HepG2 (cell line): Measurements from ENCODE around the gene CHCHD6. TPM values are rescaled to one million over a fixed set of nuclear protein-coding genes. Genes with fewer than 3 reads are reported as not detected.

Experiments used
- ATAC-seq: fragments of 200-7000 bp; cut with Tn5 transposase; 3 replicates; pipeline ENCODE4 v1.9.1; 2020; ENCODE audit warnings: mild to moderate bottlenecking, moderate library complexity
- BruUV-seq: library from RNA; stranded (reverse); fragments of 400-500 nt; replicated peaks from 2 replicates; lab custom pipeline; 2021; lab: Mats Ljungman, UMichigan
- CTCF ChIA-PET: fragments of 300-600 bp; formaldehyde crosslinking; extraction: SDS; loops from one replicate; lab custom pipeline; 2021; ENCODE audit warnings: low total read pairs, inconsistent platforms, low intra/inter-chr PET ratio; lab: Yijun Ruan, JAX
- POLR2A ChIA-PET: fragments of 350-600 bp; sonication (Branson Sonifier 250); formaldehyde crosslinking; loops from one replicate; lab custom pipeline; 2020; ENCODE audit warnings: antibody characterized with exemption, inconsistent platforms; lab: Yijun Ruan, JAX
- DNase-seq: peaks from one replicate; pipeline ENCODE4 v3.0.0-alpha.2; 2015; ENCODE audit warnings: low spot score
- FAIRE-seq: peaks from 3 replicates; lab custom pipeline; 2011; peaks lifted over from hg19 to GRCh38; lab: Jason Lieb, UNC
- H2AFZ ChIP-seq: one replicate; pipeline ENCODE4 v1.6.1; 2011; ENCODE audit warnings: low read length, inconsistent platforms
- H3K27ac ChIP-seq: fragments of 300-600 bp; 3 replicates; pipeline ENCODE4 v1.8.0; 2011; ENCODE audit warnings: mixed run types, mild to moderate bottlenecking, mixed read lengths, low read length, inconsistent platforms; ENCODE audit not compliant: insufficient read depth; ENCODE audit errors: extremely low read length
- H3K27me3 ChIP-seq, 2 experiments: fragments of 200-600 bp in 1 of 2; 2 replicates in 1 of 2; 3 replicates in 1 of 2; pipeline versions ENCODE4 v1.6.0 to v1.8.0; 2011; ENCODE audit warnings: low read length in 2 of 2, mild to moderate bottlenecking in 2 of 2, moderate library complexity in 2 of 2, inconsistent platforms in 1 of 2; ENCODE audit not compliant: insufficient read depth in 2 of 2, control insufficient read depth in 1 of 2
- H3K36me3 ChIP-seq, 2 experiments: fragments of 200-600 bp in 1 of 2; replicated peaks in 1 of 2; 2 replicates in 1 of 2; 3 replicates in 1 of 2; pipeline versions ENCODE4 v1.5.1 to v1.8.0; 2011; ENCODE audit warnings: low read length in 2 of 2, inconsistent platforms in 1 of 2; ENCODE audit not compliant: insufficient read depth in 2 of 2, control insufficient read depth in 1 of 2
- H3K4me1 ChIP-seq: 2 replicates; pipeline ENCODE4 v1.5.1; 2012; ENCODE audit warnings: low read length, inconsistent platforms; ENCODE audit not compliant: insufficient read depth
- H3K4me2 ChIP-seq: 2 replicates; pipeline ENCODE4 v1.6.0; 2011; ENCODE audit warnings: low read depth, low read length, inconsistent platforms
- H3K4me3 ChIP-seq, 3 experiments: fragments of 200-600 bp in 1 of 3; sonication (generic), shearing (Covaris generic) in 1 of 3; replicated peaks in 1 of 3; 2 replicates each; pipeline ENCODE4 v1.5.1; 2011 to 2016; ENCODE audit warnings: low read length in 3 of 3, inconsistent platforms in 2 of 3, low read depth in 2 of 3, mild to moderate bottlenecking in 2 of 3, control low read depth in 1 of 3, mixed read lengths in 1 of 3; ENCODE audit not compliant: insufficient read depth in 1 of 3
- H3K79me2 ChIP-seq: one replicate; pipeline ENCODE4 v1.6.1; 2011; ENCODE audit warnings: low read length, inconsistent platforms; ENCODE audit not compliant: insufficient read depth
- H3K9ac ChIP-seq: 2 replicates; pipeline ENCODE4 v1.6.0; 2011; ENCODE audit warnings: mild to moderate bottlenecking, low read depth, low read length, inconsistent platforms; ENCODE audit not compliant: insufficient read depth
- H3K9me3 ChIP-seq: 2 replicates; pipeline ENCODE4 v1.5.1; 2012; ENCODE audit warnings: mild to moderate bottlenecking, low read length
- H4K20me1 ChIP-seq: 2 replicates; pipeline ENCODE4 v1.6.0; 2011; ENCODE audit warnings: inconsistent platforms, mild to moderate bottlenecking, low read length, moderate library complexity; ENCODE audit not compliant: insufficient read depth
- AFF4 ChIP-seq: sonication (generic); formaldehyde crosslinking; IDR thresholded peaks from 2 replicates; pipeline ENCODE4 v1.4.0; 2020; ENCODE audit warnings: missing genetic modification reagents
- ATAD3A ChIP-seq: sonication (generic); formaldehyde crosslinking; IDR thresholded peaks from 2 replicates; pipeline ENCODE4 v1.4.0; 2020; ENCODE audit warnings: missing genetic modification reagents
- GZF1 ChIP-seq: sonication (generic); formaldehyde crosslinking; IDR thresholded peaks from 2 replicates; pipeline ENCODE4 v1.5.1; 2020; ENCODE audit warnings: mild to moderate bottlenecking, missing genetic modification reagents
- MEIS2 ChIP-seq: sonication (generic); formaldehyde crosslinking; IDR thresholded peaks from 2 replicates; pipeline ENCODE4 v1.9.0; 2021; ENCODE audit warnings: mild to moderate bottlenecking, missing genetic modification reagents
- NRL ChIP-seq: sonication (generic); formaldehyde crosslinking; IDR thresholded peaks from 2 replicates; pipeline ENCODE4 v1.5.0; 2020; ENCODE audit warnings: missing genetic modification reagents, mild to moderate bottlenecking, moderate library complexity, borderline replicate concordance
- PHB2 ChIP-seq: fragments of 450-650 bp; IDR thresholded peaks from 2 replicates; pipeline ENCODE4 v1.6.1; 2018; ENCODE audit not compliant: partially characterized antibody
- PLRG1 ChIP-seq: fragments of 450-650 bp; conservative IDR thresholded peaks from 2 replicates; pipeline ENCODE4 v1.6.1; 2016
- SALL2 ChIP-seq: sonication (generic); formaldehyde crosslinking; IDR thresholded peaks from 2 replicates; pipeline ENCODE4 v1.8.1; 2023; ENCODE audit warnings: mild to moderate bottlenecking, missing genetic modification reagents, inconsistent platforms
- ZBTB44 ChIP-seq: sonication (generic); formaldehyde crosslinking; IDR thresholded peaks from 2 replicates; pipeline ENCODE4 v1.4.0; 2020; ENCODE audit warnings: missing genetic modification reagents
- ZBTB7A ChIP-seq: sonication (generic); formaldehyde crosslinking; IDR thresholded peaks from 2 replicates; pipeline ENCODE4 v1.8.0; 2022; ENCODE audit warnings: mild to moderate bottlenecking, missing genetic modification reagents
- ZNF234 ChIP-seq: sonication (generic); formaldehyde crosslinking; conservative IDR thresholded peaks from 2 replicates; pipeline ENCODE4 v1.5.1; 2020; ENCODE audit warnings: mild to moderate bottlenecking, missing genetic modification reagents
- ZNF282 ChIP-seq: fragments of 450-650 bp; IDR thresholded peaks from 2 replicates; pipeline ENCODE4 v1.6.1; 2018; ENCODE audit not compliant: partially characterized antibody
- ZNF556 ChIP-seq: sonication (generic); formaldehyde crosslinking; IDR thresholded peaks from 2 replicates; pipeline ENCODE4 v1.4.0; 2020; ENCODE audit warnings: mild to moderate bottlenecking, missing genetic modification reagents, borderline replicate concordance
- ZNF576 ChIP-seq: sonication (generic); formaldehyde crosslinking; IDR thresholded peaks from 2 replicates; pipeline ENCODE4 v1.4.0; 2020; ENCODE audit warnings: mild to moderate bottlenecking, missing genetic modification reagents
- ZNF781 ChIP-seq: sonication (generic); formaldehyde crosslinking; IDR thresholded peaks from 2 replicates; pipeline ENCODE4 v1.5.1; 2020; ENCODE audit warnings: borderline replicate concordance, mild to moderate bottlenecking, missing genetic modification reagents; ENCODE audit errors: not compliant biosample characterization
- WGBS: methylation state at CpG from one replicate; pipeline ENCODE4 v1.1.6; 2017; ENCODE audit warnings: low lambda C conversion rate; 5-methylcytosine and 5-hydroxymethylcytosine counted together
- in situ Hi-C: cut with HindIII; loops from 2 replicates; pipeline ENCODE4 v1.10.0; 2017; ENCODE audit warnings: low pct_unique_long_range_greater_than_20kb; ENCODE audit not compliant: extremely low pct_ligation_motif_present
- intact Hi-C: fragments of 100-400 bp; cut with micrococcal nuclease; formaldehyde crosslinking; loops from one replicate; pipeline ENCODE4 v1.10.0; 2022; ENCODE audit not compliant: unreplicated experiment
- polyA plus RNA-seq, 8 experiments: library from polyadenylated mRNA; depleted of rRNA in 3 of 8; stranded (reverse) in 7 of 8; unstranded in 1 of 8; fragments of >200 nt; fragmentation: Illumina TruSeq in 4 of 8; extraction: Trizol in 4 of 8; gene quantifications; 2 replicates each; pipeline versions ENCODE4 v1.2.1 to v1.2.3, GENCODE V29; 2011 to 2016; ENCODE audit warnings: low read depth in 4 of 8, missing spikeins in 1 of 8, mixed read lengths in 1 of 8; ENCODE audit not compliant: insufficient read depth in 1 of 8
- total RNA-seq, 5 experiments: library from RNA; depleted of rRNA; stranded (reverse); fragments of >200 nt; fragmentation: Illumina TruSeq; extraction: Trizol; gene quantifications; 2 replicates each; pipeline ENCODE4 v1.2.3, GENCODE V29; 2016; ENCODE audit warnings: low read depth in 1 of 5

Gene CHCHD6
- total and polyA plus RNA-seq, 2 of the 13 experiments (the other 11 are each of a cell fraction or from before 2014, with no cell fraction given), result 20.3 to 20.8 TPM

GRCh38 chr3:126855374-126855773 is 151.3 kb downstream of the CHCHD6 start:
- CTCF ChIA-PET, result no interaction called here

GRCh38 chr3:126857928-126858327 is 153.9 kb downstream of the CHCHD6 start:
- 90% methylated on average over 6 of the region's 6 CpGs for WGBS
- intact Hi-C loops (no loop called here), in situ Hi-C loops (no loop called here)
- Histone ChIP-seq H2AFZ (no peak overlapping the region), H3K4me1 (peaks cover 5% of the 10 kb centered on the region), H3K9ac (no peak overlapping the region), H3K27ac (no peak overlapping the region), H3K9me3 (no peaks in the 10 kb centered on the region), H3K79me2 (no peaks in the 10 kb centered on the region), H3K27me3 (no peaks in the 10 kb centered on the region), H3K4me2 (no peak overlapping the region), H3K36me3 (peaks cover 3% of the 10 kb centered on the region in 2 experiments; a peak in 1 of 5 replicates), H3K4me3 (no peak overlapping the region), H4K20me1 (no peaks in the 10 kb centered on the region)
- no TSS peak for BruUV-seq
- ATAC-seq (no peak), FAIRE-seq (no peak), DNase-seq (no peak)
- ChIA-PET POLR2A (no interaction called here), CTCF (no interaction called here)
- no peak for TF ChIP-seq ZNF576 (CRISPR knock-in tag)
- no peak for TF ChIP-seq PHB2
- no peak for TF ChIP-seq SALL2 (CRISPR knock-in tag)
- no peak for TF ChIP-seq GZF1
- TF ChIP-seq ZBTB7A (CRISPR knock-in tag), result no peak
- no peak for TF ChIP-seq AFF4 (CRISPR knock-in tag)
- no peak for TF ChIP-seq NRL (CRISPR knock-in tag)
- no peak for TF ChIP-seq ZNF781 (CRISPR knock-in tag)
- no peak for TF ChIP-seq PLRG1
- no peak for TF ChIP-seq ZNF282

More at GRCh38 chr3:126855374-126855773, 151.3 kb downstream of the CHCHD6 start:
- Histone ChIP-seq H3K36me3 (peaks cover 3% of the 10 kb centered on the region in 2 experiments; a peak in 1 of 5 replicates), H3K4me2 (no peak overlapping the region), H3K4me3 (no peak overlapping the region), H3K9ac (no peak overlapping the region), H3K4me1 (peaks cover 31% of the 10 kb centered on the region), H3K27me3 (no peaks in the 10 kb centered on the region), H3K79me2 (no peaks in the 10 kb centered on the region), H3K9me3 (no peaks in the 10 kb centered on the region), H2AFZ (no peak overlapping the region), H4K20me1 (no peaks in the 10 kb centered on the region), H3K27ac (no peak overlapping the region)
- POLR2A ChIA-PET, result no interaction called here
- in situ Hi-C loops, result no loop called here
- ATAC-seq, result no peak
- no TSS peak for BruUV-seq
- WGBS, result 100% methylated on average over 3 of the region's 4 CpGs
- TF ChIP-seq ZNF234 (CRISPR knock-in tag), result no peak
- TF ChIP-seq MEIS2 (CRISPR knock-in tag), result no peak
- no peak for TF ChIP-seq ZBTB44
- no peak for TF ChIP-seq ZNF556 (CRISPR knock-in tag)
- TF ChIP-seq ATAD3A (CRISPR knock-in tag), result no peak
- no peak for FAIRE-seq
- intact Hi-C loops, result no loop called here
- DNase-seq, result no peak
